HepG2 (cell line): ENCODE measurements around the gene SMLR1. TPM values are rescaled to one million over a fixed set of nuclear protein-coding genes. Genes with fewer than 3 reads are reported as not detected.
A peak's percentile ranks its signal among the peaks of the same experiment; 100 is the strongest.

Experiments used
- BORCS8-MEF2B ChIP-seq: sonication (generic); formaldehyde crosslinking; IDR thresholded peaks from 2 replicates; pipeline ENCODE4 v1.8.0; 2022; ENCODE audit warnings: mild to moderate bottlenecking, missing genetic modification reagents
- FOXJ3 ChIP-seq: sonication (generic); formaldehyde crosslinking; IDR thresholded peaks from 2 replicates; pipeline ENCODE4 v1.4.0; 2020; ENCODE audit warnings: missing genetic modification reagents, mild to moderate bottlenecking, borderline replicate concordance
- HIVEP1 ChIP-seq: sonication (generic); formaldehyde crosslinking; IDR thresholded peaks from 2 replicates; pipeline ENCODE4 v1.4.0; 2020; ENCODE audit warnings: mild to moderate bottlenecking, missing genetic modification reagents
- JUN ChIP-seq: sonication (generic); formaldehyde crosslinking; IDR thresholded peaks from 2 replicates; pipeline ENCODE4 v1.4.0; 2020; ENCODE audit warnings: mild to moderate bottlenecking, missing genetic modification reagents
- NFRKB ChIP-seq: fragments of 450-650 bp; IDR thresholded peaks from 2 replicates; pipeline ENCODE4 v1.6.1; 2017
- RXRB ChIP-seq: IDR thresholded peaks from 2 replicates; pipeline ENCODE4 v1.6.1; 2016; ENCODE audit warnings: borderline replicate concordance, missing genetic modification reagents, missing compliant biosample characterization
- SMARCE1 ChIP-seq: fragments of 450-650 bp; IDR thresholded peaks from 2 replicates; pipeline ENCODE4 v1.6.1; 2017; ENCODE audit warnings: borderline replicate concordance
- WIZ ChIP-seq: sonication (generic); formaldehyde crosslinking; IDR thresholded peaks from 2 replicates; pipeline ENCODE4 v1.5.1; 2020; ENCODE audit warnings: mild to moderate bottlenecking, missing genetic modification reagents
- ZFAT ChIP-seq: sonication (generic); formaldehyde crosslinking; conservative IDR thresholded peaks from 2 replicates; pipeline ENCODE4 v1.8.1; 2023; ENCODE audit warnings: missing genetic modification reagents, inconsistent platforms
- ZNF12 ChIP-seq: sonication (generic); formaldehyde crosslinking; IDR thresholded peaks from 2 replicates; pipeline ENCODE4 v1.5.0; 2020; ENCODE audit warnings: missing genetic modification reagents
- ZNF143 ChIP-seq: sonication (generic); formaldehyde crosslinking; IDR thresholded peaks from 2 replicates; pipeline ENCODE4 v1.4.0; 2020; ENCODE audit warnings: missing genetic modification reagents
- ZNF382 ChIP-seq: sonication (generic); formaldehyde crosslinking; IDR thresholded peaks from 2 replicates; pipeline ENCODE4 v1.5.0; 2020; ENCODE audit warnings: missing genetic modification reagents, mild to moderate bottlenecking, borderline replicate concordance
- ZNF446 ChIP-seq: sonication (generic); formaldehyde crosslinking; IDR thresholded peaks from 2 replicates; pipeline ENCODE4 v1.5.0; 2020; ENCODE audit warnings: mild to moderate bottlenecking, missing genetic modification reagents
- ZNF614 ChIP-seq: IDR thresholded peaks from 2 replicates; pipeline ENCODE4 v1.6.1; 2018; ENCODE audit warnings: missing biosample characterization, missing genetic modification reagents, inconsistent platforms, borderline replicate concordance
- ZNF629 ChIP-seq: sonication (generic); formaldehyde crosslinking; conservative IDR thresholded peaks from 2 replicates; pipeline ENCODE4 v1.5.0; 2020; ENCODE audit warnings: missing genetic modification reagents
- ZNF709 ChIP-seq: sonication (generic); formaldehyde crosslinking; IDR thresholded peaks from 2 replicates; pipeline ENCODE4 v1.5.0; 2020; ENCODE audit warnings: mild to moderate bottlenecking, missing genetic modification reagents
- polyA plus RNA-seq, 8 experiments: library from polyadenylated mRNA; depleted of rRNA in 3 of 8; stranded (reverse) in 7 of 8; unstranded in 1 of 8; fragments of >200 nt; fragmentation: Illumina TruSeq in 4 of 8; extraction: Trizol in 4 of 8; gene quantifications; 2 replicates each; pipeline versions ENCODE4 v1.2.1 to v1.2.3, GENCODE V29; 2011 to 2016; ENCODE audit warnings: low read depth in 4 of 8, missing spikeins in 1 of 8, mixed read lengths in 1 of 8; ENCODE audit not compliant: insufficient read depth in 1 of 8
- total RNA-seq, 5 experiments: library from RNA; depleted of rRNA; stranded (reverse); fragments of >200 nt; fragmentation: Illumina TruSeq; extraction: Trizol; gene quantifications; 2 replicates each; pipeline ENCODE4 v1.2.3, GENCODE V29; 2016; ENCODE audit warnings: low read depth in 1 of 5
- TF ChIP-seq, protein P1 (sequence below): sonication (generic); formaldehyde crosslinking; IDR thresholded peaks from 2 replicates; pipeline ENCODE4 v1.5.1; 2020; ENCODE audit warnings: missing genetic modification reagents, mild to moderate bottlenecking, borderline replicate concordance
- TF ChIP-seq, protein P2 (sequence below): IDR thresholded peaks from 2 replicates; pipeline ENCODE4 v1.6.1; 2016; ENCODE audit warnings: mild to moderate bottlenecking, missing biosample characterization, missing genetic modification reagents
- TF ChIP-seq, protein P3 (sequence below): sonication (generic); formaldehyde crosslinking; IDR thresholded peaks from 2 replicates; pipeline ENCODE4 v1.4.0; 2020; ENCODE audit warnings: mild to moderate bottlenecking, missing genetic modification reagents
- TF ChIP-seq, protein P4 (sequence below): sonication (generic); formaldehyde crosslinking; IDR thresholded peaks from 2 replicates; pipeline ENCODE4 v1.8.0; 2022; ENCODE audit warnings: mild to moderate bottlenecking, missing genetic modification reagents, borderline replicate concordance
- TF ChIP-seq, protein P5 (sequence below): sonication (generic); formaldehyde crosslinking; conservative IDR thresholded peaks from 2 replicates; pipeline ENCODE4 v1.8.1; 2023; ENCODE audit warnings: missing genetic modification reagents
- TF ChIP-seq, protein P6 (sequence below): sonication (generic); formaldehyde crosslinking; IDR thresholded peaks from 2 replicates; pipeline ENCODE4 v1.8.0; 2022; ENCODE audit warnings: mild to moderate bottlenecking, missing genetic modification reagents; ENCODE audit not compliant: insufficient replicate concordance

Gene SMLR1
- total and polyA plus RNA-seq, 2 of the 13 experiments (the other 11 are each of a cell fraction or from before 2014, with no cell fraction given): 41.8 to 104 TPM

DNA sequence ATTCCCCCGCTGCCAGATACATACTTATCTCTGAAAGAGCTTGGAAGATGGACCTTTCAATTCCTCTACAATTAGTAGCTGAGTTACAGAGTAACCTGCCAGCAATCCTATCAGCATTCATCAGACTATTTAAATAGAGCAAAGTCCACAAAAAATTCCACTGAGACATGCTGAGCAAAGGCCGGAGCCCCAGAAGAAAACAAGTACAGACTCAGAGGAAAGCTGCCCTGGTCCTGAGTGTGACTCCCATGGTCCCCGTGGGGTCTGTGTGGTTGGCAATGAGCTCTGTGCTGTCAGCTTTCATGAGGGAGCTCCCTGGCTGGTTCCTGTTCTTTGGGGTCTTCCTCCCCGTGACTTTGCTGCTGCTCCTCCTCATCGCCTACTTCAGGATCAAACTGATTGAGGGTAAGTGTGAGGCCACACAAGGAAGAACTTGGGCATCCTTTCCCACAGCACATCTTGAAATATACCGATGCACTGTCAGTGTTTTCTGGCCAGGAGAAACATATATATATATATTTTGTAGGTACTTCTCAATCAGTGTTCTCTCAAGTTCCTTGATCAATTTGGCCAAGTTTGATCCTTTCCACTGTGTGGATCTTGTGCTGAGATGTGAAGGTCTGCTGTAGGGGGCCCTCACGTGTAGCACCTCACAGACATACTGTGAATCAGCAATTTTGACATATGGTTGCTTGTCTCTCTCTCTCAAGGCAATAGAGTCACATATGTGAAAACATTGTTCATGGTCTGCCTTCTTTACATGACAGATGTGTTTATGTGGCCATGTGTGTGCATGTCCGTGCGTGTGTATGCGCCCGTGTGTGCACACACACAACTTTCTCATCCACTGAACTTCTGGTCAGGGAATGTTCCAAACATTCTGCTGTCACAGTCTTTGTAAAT lies at the start of gene SMLR1 (continued):
- TF ChIP-seq, protein P1, sequence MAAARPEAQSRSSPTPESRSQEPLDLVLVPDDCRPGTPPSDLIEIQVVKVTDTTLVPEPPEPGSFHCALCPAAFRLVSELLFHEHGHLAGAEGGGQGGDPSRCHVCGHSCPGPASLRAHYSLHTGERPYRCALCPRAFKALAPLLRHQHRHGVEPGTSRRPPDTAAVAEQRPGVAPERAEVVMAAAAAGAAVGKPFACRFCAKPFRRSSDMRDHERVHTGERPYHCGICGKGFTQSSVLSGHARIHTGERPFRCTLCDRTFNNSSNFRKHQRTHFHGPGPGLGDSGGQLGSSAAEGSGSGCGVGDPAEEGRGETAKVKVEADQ (CRISPR knock-in tag): peak; percentile 74
- no peak for TF ChIP-seq ZNF143 (CRISPR knock-in tag)
- TF ChIP-seq ZNF382: no peak
- no peak for TF ChIP-seq ZFAT
- TF ChIP-seq, protein P2, sequence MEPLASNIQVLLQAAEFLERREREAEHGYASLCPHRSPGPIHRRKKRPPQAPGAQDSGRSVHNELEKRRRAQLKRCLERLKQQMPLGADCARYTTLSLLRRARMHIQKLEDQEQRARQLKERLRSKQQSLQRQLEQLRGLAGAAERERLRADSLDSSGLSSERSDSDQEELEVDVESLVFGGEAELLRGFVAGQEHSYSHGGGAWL: no peak
- TF ChIP-seq, protein P3, sequence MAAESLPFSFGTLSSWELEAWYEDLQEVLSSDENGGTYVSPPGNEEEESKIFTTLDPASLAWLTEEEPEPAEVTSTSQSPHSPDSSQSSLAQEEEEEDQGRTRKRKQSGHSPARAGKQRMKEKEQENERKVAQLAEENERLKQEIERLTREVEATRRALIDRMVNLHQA: no peak
- peak; percentile 87 for TF ChIP-seq FOXJ3 (CRISPR knock-in tag)
- TF ChIP-seq, protein P4, sequence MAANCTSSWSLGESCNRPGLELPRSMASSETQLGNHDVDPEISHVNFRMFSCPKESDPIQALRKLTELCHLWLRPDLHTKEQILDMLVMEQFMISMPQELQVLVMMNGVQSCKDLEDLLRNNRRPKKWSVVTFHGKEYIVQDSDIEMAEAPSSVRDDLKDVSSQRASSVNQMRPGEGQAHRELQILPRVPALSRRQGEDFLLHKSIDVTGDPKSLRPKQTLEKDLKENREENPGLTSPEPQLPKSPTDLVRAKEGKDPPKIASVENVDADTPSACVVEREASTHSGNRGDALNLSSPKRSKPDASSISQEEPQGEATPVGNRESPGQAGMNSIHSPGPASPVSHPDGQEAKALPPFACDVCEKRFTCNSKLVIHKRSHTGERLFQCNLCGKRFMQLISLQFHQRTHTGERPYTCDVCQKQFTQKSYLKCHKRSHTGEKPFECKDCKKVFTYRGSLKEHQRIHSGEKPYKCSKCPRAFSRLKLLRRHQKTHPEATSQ (CRISPR knock-in tag): 0 out of 2 replicates have a peak, but pooled peaks have one; percentile 42
- TF ChIP-seq, protein P5, sequence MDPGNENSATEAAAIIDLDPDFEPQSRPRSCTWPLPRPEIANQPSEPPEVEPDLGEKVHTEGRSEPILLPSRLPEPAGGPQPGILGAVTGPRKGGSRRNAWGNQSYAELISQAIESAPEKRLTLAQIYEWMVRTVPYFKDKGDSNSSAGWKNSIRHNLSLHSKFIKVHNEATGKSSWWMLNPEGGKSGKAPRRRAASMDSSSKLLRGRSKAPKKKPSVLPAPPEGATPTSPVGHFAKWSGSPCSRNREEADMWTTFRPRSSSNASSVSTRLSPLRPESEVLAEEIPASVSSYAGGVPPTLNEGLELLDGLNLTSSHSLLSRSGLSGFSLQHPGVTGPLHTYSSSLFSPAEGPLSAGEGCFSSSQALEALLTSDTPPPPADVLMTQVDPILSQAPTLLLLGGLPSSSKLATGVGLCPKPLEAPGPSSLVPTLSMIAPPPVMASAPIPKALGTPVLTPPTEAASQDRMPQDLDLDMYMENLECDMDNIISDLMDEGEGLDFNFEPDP (CRISPR knock-in tag): no peak
- peak; percentile 35; the same call in 1 of the 2 replicates for TF ChIP-seq WIZ
- TF ChIP-seq ZNF12 (CRISPR knock-in tag): peak; percentile 81
- TF ChIP-seq ZNF709 (CRISPR knock-in tag): peak; percentile 54; the same call in 1 of the 2 replicates
- TF ChIP-seq, protein P6, sequence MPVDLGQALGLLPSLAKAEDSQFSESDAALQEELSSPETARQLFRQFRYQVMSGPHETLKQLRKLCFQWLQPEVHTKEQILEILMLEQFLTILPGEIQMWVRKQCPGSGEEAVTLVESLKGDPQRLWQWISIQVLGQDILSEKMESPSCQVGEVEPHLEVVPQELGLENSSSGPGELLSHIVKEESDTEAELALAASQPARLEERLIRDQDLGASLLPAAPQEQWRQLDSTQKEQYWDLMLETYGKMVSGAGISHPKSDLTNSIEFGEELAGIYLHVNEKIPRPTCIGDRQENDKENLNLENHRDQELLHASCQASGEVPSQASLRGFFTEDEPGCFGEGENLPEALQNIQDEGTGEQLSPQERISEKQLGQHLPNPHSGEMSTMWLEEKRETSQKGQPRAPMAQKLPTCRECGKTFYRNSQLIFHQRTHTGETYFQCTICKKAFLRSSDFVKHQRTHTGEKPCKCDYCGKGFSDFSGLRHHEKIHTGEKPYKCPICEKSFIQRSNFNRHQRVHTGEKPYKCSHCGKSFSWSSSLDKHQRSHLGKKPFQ (CRISPR knock-in tag): no peak
- TF ChIP-seq HIVEP1 (CRISPR knock-in tag): 0 out of 2 replicates have a peak, but pooled peaks have one; percentile 33
- TF ChIP-seq ZNF446 (CRISPR knock-in tag): no peak; the same call in 1 of the 2 replicates
- TF ChIP-seq JUN: peak; percentile 65; the same call in 1 of the 2 replicates
- peak; percentile 42; the same call in 1 of the 2 replicates for TF ChIP-seq ZNF614 (CRISPR knock-in tag)
- peak; percentile 31; the same call in 1 of the 2 replicates for TF ChIP-seq ZNF629 (CRISPR knock-in tag)
- peak; percentile 71 for TF ChIP-seq BORCS8-MEF2B (CRISPR knock-in tag)
- TF ChIP-seq SMARCE1: no peak
- peak; percentile 84 for TF ChIP-seq RXRB (CRISPR knock-in tag)
- TF ChIP-seq NFRKB: no peak
